HG02970 (cell line): Measurements from ENCODE around the gene IRAK1.

Experiments used
- ATAC-seq: cut with Tn5 transposase; IDR thresholded peaks from one replicate; pipeline ENCODE4 v1.9.1; 2021; ENCODE audit warnings: mild to moderate bottlenecking, moderate library complexity, moderate number of reproducible peaks; ENCODE audit not compliant: unreplicated experiment, low FRiP score

IRAK1 gene

DNA sequence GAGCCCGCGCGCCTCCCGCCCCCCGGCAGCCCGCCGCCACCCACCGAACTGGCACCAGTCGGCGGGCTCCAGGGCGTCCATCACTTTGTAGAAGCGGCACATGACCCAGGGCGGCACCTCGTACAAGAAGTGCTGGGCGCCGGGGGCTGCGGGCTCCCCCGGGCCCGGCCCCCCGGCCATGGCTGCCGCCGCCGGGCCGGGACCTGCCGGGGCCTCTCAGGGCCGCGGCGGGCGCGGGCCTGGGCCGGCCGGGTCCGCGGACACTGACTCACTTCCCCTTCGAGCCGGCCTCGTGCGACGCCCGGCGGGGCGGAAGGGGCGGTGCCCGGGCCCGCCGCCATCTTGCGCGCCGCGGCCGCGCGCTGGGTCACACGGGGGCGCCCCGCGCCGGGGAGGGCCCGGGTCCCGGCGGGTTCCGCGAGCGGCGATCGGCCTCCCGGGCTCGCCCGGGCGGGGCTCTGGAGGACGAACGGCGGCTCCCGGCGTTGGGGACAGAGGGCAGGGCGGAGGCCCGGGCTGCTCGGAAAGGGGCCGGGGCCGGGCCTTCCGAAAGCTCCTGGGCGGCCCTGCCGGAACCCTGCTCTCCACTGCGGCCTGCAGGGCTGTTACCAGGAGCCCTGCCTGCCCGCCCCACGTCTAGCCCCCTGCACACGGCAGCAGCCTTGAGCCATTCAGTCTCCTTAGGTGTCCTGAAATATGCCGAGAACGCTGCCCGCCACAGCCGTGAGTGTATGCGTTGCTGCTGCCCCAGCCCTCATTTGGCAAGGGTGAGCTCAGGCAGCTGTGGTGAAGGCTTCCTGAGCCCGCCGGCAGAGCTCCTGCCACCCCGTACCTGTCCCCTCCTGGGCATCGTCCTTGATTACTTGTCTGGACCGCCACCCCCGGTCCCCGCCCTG is at the start of gene IRAK1:
IRAK1 (minus strand) TSS at position 270 of the 896 bp plus-strand sequence; CDS start at position 180, 90 bp downstream.
- peak; percentile 55 for ATAC-seq

DNA sequence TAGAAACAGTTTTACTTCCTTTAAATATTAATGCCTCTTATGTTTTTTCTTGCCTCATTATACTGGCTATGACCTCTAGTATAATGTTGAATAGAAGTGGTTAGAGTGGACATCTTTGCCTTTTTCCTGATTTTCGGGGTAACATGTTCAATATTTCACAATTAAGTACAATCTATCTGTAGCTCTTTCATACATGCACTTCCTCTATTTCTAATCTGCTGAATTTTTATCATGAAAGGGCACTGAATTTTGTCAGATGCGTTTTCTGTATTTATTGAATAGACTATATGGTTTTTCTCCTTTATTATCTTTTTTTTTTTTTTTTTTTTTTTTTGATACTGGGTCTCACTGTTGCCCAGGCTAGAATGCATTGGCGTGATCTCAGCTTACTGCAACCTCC is 48.9 kb upstream of the IRAK1 start:
- ATAC-seq = no peak

DNA sequence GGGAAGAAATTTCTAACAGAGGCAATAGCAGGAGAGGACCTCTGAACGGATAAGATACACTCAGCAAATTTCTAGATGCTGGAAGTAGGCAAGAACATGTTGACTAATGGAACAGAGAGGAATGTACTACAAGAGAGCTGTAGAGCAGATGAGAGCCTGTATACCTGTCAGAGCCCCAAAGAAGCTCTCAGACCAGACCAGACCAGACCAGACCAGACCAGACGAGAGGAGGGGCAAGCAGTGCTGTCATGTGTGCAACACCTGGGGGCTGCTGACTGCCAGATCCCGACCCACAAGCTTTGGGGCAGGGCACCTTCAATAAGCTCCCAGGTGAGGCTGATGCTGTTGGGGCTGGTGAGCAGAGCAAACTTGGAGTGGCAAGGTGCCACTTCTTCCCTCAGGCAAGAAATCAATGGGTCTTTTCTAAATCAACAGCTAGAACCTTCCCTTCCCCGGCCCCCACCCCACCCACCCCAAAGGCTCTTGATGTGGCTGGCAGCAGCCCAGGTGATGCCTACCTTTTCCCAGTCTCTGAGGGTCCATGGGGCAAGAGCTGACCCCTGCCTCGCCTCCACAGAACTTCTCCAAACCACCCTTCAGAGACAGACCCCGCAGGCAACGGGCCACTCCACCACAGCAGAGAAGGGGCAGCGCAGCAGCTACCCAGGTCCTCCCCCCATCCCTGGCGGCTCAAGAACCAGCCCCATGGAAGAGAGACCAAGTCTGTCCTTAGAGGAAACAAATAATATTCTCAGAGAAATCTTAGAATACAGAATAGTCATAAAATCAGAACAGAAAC is 45.1 kb upstream of the IRAK1 start:
- no peak for ATAC-seq

DNA sequence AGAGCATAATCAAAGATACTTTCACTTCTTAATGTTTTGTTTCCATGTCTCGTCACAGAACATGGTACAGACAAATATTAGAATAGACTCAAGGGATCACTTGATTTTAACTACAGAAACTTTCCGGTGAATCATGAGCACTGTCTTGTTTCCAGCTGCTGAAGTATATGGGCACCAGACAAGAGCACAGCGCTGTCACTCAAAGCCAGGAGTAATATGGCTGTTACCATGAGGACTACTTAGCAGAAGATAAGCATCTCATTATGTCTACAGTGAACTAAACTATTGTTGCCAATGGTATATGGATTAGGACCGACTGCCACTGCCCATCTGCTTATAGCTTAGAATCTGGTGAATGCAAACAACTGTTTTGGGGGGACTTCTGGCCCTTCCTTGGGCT is 43.5 kb upstream of the IRAK1 start:
- ATAC-seq = no peak

DNA sequence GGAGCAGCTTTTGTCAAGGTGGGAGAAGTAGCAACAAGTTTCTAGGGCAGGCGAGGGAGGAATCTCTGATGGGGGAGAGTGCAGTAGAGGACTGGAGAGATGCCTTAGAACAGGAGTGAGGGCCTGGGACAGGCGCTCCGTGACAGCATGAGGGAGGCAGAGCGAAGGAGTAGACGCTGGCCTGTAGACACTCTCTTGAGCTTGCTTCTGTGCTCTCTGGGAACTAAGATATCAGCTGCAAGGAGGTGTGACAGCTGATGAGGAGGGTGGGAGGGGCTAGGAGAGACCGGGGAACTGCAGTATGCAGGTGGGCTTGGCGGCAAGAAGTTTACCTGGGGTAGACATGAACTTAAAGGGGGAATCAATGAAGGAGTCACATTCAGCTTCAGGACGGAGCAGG is 42.1 kb upstream of the IRAK1 start:
- no peak for ATAC-seq

DNA sequence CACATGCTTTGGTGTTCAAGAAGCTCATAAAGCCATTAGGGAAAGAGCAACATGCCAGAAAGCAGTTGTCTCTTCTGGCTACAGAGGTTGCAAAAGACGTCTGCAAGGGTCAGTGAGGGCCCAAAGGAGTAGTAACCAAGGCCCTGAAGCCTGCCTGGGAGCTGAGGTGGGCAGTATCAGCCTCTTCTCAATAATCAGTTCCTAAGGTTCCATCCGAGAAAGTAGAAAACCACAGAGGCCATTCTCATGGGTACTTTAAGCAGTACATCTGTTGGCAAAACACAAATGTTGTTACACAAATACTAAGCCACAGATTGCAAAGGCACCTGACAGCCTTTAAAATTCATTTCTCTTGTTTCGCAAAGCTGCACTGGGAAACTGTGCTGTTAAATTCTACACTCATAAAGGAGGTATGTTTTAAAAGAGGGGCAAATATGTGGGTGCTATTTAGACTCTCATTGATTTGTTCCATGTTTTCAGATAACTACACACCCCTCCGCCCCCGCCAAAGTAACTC is 40.1 kb upstream of the IRAK1 start:
- ATAC-seq = no peak

DNA sequence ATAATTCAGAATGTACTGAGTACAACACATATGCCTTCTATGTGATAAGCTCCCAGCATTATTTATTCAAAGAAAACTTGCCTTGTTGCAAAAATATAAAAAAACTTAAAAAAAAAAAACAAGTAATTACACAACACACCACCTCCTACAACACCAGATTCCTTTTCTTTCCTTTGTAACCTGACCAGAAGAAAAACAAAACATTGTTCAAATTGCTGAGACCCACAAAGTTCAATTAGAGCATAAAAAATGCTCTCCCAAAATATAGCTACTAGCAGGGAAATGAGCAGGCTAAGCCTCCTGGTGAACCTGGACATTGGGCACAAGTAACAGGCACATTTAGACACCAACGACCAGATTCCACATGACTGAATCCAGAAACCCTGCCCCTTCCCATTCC is 39.5 kb upstream of the IRAK1 start:
- no peak for ATAC-seq

DNA sequence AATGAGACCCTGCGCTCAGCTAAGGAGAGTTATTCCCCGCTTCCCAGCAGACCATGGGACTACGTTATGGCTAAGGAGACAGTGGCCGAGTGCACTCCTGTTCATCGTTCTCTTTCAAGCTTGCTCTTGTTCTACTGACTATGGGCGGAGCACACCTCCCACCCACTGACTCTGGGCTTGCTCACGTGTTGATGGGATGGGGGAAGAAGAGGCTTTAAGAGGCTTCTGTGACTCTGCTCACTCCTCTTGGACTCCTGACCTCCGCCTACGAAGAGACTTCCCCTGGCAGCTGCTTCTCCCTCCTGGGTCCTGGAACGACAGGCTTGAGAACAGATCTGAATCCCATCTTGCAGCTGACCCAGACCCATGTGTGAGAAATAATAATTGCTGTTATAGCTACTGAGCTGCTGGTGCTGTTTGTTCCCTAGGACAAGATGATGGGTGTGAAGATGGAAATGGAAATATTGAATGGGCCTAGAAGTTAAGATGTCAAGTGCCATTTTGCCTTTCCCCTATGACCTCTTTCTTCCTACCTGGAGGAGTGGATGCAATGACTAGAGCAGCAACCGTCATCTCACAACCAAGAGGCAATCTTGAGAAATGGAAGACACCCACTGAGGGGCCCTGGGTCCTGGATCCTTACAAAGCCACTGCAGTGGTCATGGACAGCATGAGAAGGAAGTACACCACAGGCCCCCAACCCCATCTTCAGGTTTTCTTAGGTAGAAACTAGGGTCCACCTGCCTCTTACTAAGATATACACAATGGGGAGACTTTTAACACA is 38.7 kb upstream of the IRAK1 start:
- ATAC-seq = no peak

DNA sequence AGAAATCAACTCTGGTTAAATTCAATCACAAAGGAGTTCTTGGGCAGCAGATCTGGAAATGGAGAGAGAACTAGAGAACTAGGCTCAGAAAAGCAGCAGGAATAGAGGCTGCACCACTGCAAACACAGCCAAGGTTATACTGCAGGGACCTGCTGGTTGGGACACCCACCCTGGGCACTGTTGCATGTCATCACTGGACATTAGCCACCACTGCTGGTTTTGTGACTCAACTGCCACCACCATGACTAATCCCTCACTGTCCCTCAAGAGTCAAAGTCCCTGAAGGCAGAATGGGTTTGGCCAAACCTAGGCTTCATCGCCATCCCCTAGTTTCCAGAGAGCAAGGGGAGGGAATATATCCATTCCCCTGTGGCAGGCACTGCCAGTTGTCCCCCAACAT is 38.1 kb upstream of the IRAK1 start:
- ATAC-seq = no peak

DNA sequence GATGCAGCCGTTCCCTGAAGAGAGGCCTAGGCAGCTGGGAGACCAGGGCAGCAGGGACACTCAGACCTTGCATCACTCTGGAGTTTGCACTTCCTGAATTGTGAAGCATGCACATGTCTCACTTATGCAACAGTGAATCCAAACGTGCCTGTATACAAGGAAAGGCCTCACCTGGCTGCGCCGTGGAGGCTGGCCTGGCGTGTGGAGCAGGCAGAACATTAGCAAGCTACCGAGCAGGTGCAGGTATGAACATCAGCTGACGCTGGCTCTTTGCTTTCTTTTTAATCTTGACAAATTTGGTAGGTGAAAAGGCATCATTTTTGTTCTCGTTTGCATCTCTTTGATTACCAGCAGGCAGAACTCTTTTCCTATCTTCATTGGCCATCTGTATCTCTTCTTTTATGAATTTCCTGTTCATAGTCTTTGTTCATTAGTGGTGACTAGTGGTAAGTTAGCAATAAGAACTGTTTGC is 37.1 kb upstream of the IRAK1 start:
- ATAC-seq = no peak

DNA sequence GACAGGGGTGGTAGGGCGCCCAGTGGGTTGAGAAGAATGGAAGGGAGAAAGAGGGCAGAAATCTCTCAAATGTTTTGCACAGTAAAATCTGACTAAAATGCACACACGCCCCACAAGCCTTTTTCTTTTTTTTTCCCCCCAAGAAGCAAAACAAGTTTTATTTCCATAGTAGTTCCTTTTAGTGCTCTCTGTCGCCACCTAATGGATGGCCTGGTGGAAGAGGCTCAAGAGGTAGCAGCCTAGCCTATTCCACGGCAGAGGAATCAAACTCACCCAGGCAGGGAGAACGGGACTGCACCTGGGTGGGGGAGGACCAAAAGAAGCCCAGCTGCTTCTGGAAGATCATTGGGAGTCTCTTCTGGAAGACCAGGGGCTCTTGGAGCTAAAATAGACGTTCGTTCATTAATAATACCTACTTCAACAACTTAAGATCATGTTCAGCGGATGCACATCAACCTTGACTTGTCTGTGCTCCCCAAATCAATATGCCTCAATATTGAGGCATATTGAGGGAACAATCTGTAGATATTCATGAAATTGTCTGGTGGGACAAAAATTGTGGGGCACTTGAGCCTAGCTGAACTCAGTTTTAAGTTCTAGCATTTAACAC is 31.6 kb upstream of the IRAK1 start:
- no peak for ATAC-seq

DNA sequence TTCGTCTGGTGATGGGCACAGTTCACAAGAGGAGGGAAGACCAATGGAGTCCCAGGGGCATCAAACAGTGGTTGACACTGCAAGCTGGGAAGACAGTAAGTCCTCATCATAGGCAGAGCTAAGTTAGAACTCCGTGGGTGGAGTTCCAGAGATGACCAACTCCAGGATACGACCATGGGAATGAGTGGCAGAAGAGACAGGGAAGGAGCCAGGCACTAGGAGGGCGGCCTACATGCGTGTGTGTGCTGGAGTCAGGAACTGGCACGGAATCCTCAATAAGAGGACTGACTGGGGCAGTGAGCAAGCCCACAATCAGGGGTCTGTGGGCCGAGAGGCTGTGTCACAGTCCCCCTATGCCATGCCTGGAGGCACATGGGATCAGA is 30.4 kb upstream of the IRAK1 start:
- no peak for ATAC-seq

DNA sequence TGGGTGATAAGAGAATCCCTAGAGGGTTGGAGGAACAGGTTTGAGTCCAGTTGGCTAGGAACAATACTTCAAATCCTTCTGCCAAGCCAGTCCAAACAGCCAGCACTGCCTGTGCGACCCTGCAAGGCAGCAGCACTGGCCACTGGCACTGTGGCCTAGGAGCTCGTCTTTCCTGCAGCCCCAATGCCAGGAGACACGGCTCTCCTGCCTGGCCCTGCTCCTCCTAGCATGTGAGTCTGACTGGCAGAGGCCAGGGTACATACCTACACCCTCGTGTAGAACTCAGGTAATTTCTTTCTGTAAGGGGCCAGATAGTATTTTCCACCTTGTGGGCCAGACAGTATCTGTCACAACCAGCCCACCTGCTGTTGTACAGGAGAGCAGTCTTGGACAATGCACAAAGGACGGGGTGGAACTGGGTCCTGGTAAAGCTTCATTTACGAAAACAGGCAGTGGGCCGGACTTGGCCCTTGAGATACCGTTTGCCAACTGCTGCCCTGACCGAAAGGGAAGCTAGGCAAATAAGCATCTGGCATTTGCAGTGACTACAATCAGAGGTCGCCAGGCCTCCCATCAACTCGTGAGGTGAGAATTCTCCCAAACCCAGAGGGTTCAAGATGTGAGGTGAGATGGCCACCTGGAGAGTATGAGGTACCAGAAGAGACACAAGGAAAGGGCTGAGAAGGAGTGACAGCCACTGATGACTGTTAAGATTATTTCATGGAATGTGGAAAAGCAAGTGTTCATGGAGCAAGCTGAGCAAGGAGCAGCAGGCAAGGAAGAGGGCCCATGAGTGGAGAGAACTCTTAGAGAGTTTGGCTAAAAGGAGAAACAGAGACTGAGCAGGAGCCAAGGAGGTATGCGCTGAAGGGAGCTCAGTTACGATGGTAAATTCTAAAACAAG is 29.8 kb upstream of the IRAK1 start:
- no peak for ATAC-seq

DNA sequence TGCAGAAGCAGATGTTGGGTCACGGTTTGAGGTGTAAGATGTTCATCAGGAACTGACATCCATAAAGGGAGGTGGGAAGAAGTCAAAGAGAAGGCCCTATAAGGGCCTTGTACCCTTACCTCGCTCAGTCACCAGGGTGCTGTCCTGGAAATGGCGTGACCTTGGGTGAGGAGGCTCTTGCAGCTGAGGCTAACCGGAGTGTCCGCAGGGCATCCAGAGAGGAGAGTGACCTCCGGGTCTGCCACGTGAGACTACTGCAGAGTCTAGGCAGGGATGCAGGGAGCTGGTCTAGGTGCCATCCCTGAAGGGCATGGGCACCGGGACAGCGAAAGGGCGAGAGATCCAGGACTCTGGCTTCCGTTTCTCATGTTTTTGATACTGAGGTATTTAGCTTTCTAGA is 28.7 kb upstream of the IRAK1 start:
- no peak for ATAC-seq

DNA sequence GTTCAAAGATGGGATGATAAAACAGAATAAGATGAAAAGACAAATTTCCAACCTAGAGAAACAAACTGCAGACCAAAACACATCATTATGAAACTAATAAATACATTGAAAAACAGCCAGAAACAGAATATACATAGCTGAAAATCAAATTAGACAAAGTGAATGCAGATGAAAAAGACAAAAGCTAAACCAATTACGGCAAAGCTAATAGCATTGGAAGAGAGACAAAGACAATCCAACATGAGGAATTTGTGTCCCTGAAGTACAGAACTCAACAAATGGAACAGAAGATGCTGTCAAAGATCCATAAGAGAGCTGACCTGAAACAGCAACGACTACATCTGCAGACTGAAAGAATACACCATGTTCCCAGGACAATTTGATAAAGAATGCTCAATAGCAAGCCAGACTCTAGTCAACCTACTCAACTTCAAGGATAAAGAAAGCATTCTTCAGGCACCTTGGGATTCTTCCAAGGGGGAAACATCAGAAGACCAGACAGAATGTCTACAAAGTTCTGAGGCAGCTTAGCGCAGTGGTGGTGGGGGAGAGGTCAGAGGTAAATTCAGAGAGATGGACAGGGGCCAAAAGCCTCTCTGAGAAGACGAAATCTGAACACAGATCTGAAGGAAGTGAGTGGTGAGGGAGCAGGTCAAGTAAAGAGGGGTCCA is 27.4 kb upstream of the IRAK1 start:
- ATAC-seq = no peak

DNA sequence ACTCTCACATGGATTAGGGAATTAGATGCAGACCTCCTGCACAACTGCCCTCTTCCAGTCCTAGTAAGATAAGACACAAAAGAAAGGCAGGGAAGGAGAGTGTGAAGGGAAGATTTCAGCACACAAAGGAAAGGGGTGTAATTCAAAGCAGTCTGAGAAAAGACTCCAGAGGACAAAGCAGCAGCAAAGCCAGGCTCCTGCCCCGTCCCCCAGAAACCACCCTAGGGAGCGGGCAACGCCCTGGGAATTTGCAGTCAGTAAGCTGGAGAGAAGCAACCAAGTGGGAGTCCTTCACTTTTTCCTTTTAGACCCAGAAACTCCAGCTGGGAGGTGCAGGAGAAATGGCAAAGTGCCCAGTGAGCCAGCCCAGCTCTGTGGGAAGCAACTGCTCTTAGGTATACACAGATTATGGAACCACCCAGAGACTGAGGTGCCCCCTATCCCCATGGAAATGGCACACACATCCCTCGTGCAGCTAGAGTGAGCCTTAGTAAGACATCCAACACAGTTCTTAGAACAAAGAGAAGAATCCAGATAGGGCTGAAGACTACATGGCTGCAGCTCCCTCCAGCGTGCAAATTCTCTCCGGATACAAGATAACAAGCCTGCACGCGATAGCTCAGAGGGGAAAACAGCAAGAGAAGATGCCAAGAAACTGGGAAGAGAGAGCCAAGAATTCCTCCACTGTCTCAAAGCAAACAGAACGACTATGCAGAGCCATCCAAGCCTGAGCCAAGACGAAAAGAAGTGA is 26.5 kb upstream of the IRAK1 start:
- no peak for ATAC-seq

DNA sequence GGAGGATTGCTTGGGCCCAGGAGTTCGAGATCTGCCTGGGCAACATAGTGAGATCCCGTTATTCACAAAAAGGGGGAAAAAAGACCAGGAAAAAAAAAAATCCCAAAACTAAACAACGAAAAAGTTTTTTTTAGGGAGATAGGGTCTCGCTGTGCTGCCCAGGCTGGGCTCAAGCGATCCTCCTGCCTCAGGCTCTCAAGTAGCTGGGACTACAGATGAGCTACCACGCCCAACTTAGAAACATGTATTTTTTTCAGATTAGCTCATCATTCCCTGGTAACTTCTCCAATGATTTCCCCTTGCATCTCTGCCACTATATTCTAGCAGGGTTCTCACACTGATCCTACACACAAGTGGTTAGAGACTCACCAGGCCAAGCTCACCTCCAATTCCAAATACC is 24.4 kb upstream of the IRAK1 start:
- no peak for ATAC-seq
